Liver (tissue), 9 donors: ENCODE measurements around the gene THOP1. TPM values are rescaled to one million over a fixed set of nuclear protein-coding genes. Genes with fewer than 3 reads are reported as not detected.

ENCODE experiments used
- DNase-seq: peaks from one replicate; pipeline ENCODE4 v3.0.0-alpha.2; 2017; ENCODE audit warnings: low spot score
- H3K27ac ChIP-seq, 2 donors: one replicate each; pipeline ENCODE4 v1.7.0; 2013; ENCODE audit warnings: inconsistent platforms in 2 of 2, low read length in 2 of 2, control low read depth in 1 of 2, low read depth in 1 of 2, mild to moderate bottlenecking in 1 of 2
- H3K27me3 ChIP-seq, 4 donors: one replicate each; pipeline versions ENCODE4 v1.6.1 to v1.7.0; 2013; ENCODE audit warnings: low read length in 3 of 4, inconsistent platforms in 1 of 4, mild to moderate bottlenecking in 1 of 4, moderate library complexity in 1 of 4; ENCODE audit not compliant: control insufficient read depth in 4 of 4, insufficient read depth in 4 of 4
- H3K36me3 ChIP-seq, 4 donors: one replicate each; pipeline versions ENCODE4 v1.6.1 to v1.7.0; 2013; ENCODE audit warnings: low read length in 3 of 4, mild to moderate bottlenecking in 3 of 4, low read depth in 1 of 4, moderate library complexity in 1 of 4; ENCODE audit not compliant: control insufficient read depth in 4 of 4, insufficient read depth in 3 of 4
- H3K4me1 ChIP-seq, 4 donors: one replicate each; pipeline versions ENCODE4 v1.6.1 to v1.7.0; 2013; ENCODE audit warnings: low read length in 3 of 4, mild to moderate bottlenecking in 3 of 4, moderate library complexity in 1 of 4; ENCODE audit not compliant: control insufficient read depth in 4 of 4, insufficient read depth in 4 of 4
- H3K4me3 ChIP-seq, 3 donors: one replicate each; pipeline versions ENCODE4 v1.6.1 to v1.7.0; 2013; ENCODE audit warnings: low read length in 3 of 3, control low read depth in 1 of 3, low read depth in 1 of 3, mild to moderate bottlenecking in 1 of 3
- H3K9ac ChIP-seq, 2 donors: one replicate each; pipeline ENCODE4 v1.7.0; 2013; ENCODE audit warnings: low read length in 2 of 2, mild to moderate bottlenecking in 2 of 2, moderate library complexity in 2 of 2, control low read depth in 1 of 2, low read depth in 1 of 2
- H3K9me3 ChIP-seq, 4 donors: one replicate each; pipeline versions ENCODE4 v1.6.1 to v1.7.0; 2013; ENCODE audit warnings: low read length in 3 of 4; ENCODE audit not compliant: control insufficient read depth in 4 of 4
- EGR1 ChIP-seq, 2 donors: IDR thresholded peaks; 2 replicates each; pipeline ENCODE4 v1.6.1; 2016 to 2018; ENCODE audit warnings: antibody characterized with exemption in 2 of 2, low read depth in 2 of 2
- FOXA1 ChIP-seq: IDR thresholded peaks from 2 replicates; pipeline ENCODE4 v1.6.1; 2016; ENCODE audit warnings: antibody characterized with exemption
- GABPA ChIP-seq, 2 donors: IDR thresholded peaks in 1 of 2; conservative IDR thresholded peaks in 1 of 2; 2 replicates each; pipeline ENCODE4 v1.6.1; 2016; ENCODE audit warnings: antibody characterized with exemption in 2 of 2, mild to moderate bottlenecking in 1 of 2, moderate library complexity in 1 of 2
- HNF4A ChIP-seq, 2 donors: conservative IDR thresholded peaks; 2 replicates each; pipeline ENCODE4 v1.6.1; 2016; ENCODE audit warnings: antibody characterized with exemption in 2 of 2, mild to moderate bottlenecking in 2 of 2
- HNF4G ChIP-seq: IDR thresholded peaks from 2 replicates; pipeline ENCODE4 v1.6.1; 2016; ENCODE audit warnings: antibody characterized with exemption
- JUND ChIP-seq, 2 donors: IDR thresholded peaks; 2 replicates each; pipeline ENCODE4 v1.6.1; 2016; ENCODE audit warnings: antibody characterized with exemption in 2 of 2
- RAD21 ChIP-seq, 2 donors: IDR thresholded peaks; 2 replicates each; pipeline ENCODE4 v1.6.1; 2016; ENCODE audit warnings: antibody characterized with exemption in 2 of 2, mild to moderate bottlenecking in 2 of 2
- RXRA ChIP-seq, 2 donors: IDR thresholded peaks; 2 replicates each; pipeline ENCODE4 v1.6.1; 2017 to 2018; ENCODE audit warnings: antibody characterized with exemption in 2 of 2, mild to moderate bottlenecking in 1 of 2
- SP1 ChIP-seq: IDR thresholded peaks from 2 replicates; pipeline ENCODE4 v1.6.1; 2018; ENCODE audit warnings: antibody characterized with exemption, mild to moderate bottlenecking
- TAF1 ChIP-seq: conservative IDR thresholded peaks from 2 replicates; pipeline ENCODE4 v1.6.1; 2016; ENCODE audit warnings: antibody characterized with exemption, mild to moderate bottlenecking
- YY1 ChIP-seq: IDR thresholded peaks from 2 replicates; pipeline ENCODE4 v1.6.1; 2016; ENCODE audit warnings: antibody characterized with exemption, mild to moderate bottlenecking
- WGBS: extraction: QIAGEN DNeasy Blood & Tissue Kit; methylation state at CpG from one replicate; pipeline ENCODE4 v1.1.7; 2013; 5-methylcytosine and 5-hydroxymethylcytosine counted together
- polyA plus RNA-seq, 2 donors: library from polyadenylated mRNA; stranded (reverse) in 1 of 2; unstranded in 1 of 2; fragments of 200-250 nt in 1 of 2; fragments of >200 nt in 1 of 2; fragmentation: Nextera tagmentation in 1 of 2; extraction: Ambion mirVana in 1 of 2; gene quantifications; one replicate each; pipeline versions ENCODE4 v1.2.1 to v1.2.3, GENCODE V29; 2013 to 2015
- total RNA-seq, 2 donors: library from RNA; depleted of rRNA; stranded (reverse); fragments of >200 nt; gene quantifications; one replicate each; pipeline ENCODE4 v1.2.3, GENCODE V29; 2014
- TF ChIP-seq, protein P1 (sequence below): IDR thresholded peaks from 2 replicates; pipeline ENCODE4 v1.6.1; 2016; ENCODE audit warnings: antibody characterized with exemption
- TF ChIP-seq, protein P2 (sequence below): IDR thresholded peaks from 2 replicates; pipeline ENCODE4 v1.6.1; 2016; ENCODE audit warnings: antibody characterized with exemption, mild to moderate bottlenecking
- TF ChIP-seq, protein P3 (sequence below): fragments of 150-350 bp; IDR thresholded peaks from 2 replicates; pipeline ENCODE4 v1.5.1; 2017; ENCODE audit warnings: improper control_type of control experiment, low read depth, low read length; ENCODE audit not compliant: missing input control
- TF ChIP-seq, protein P4 (sequence below): IDR thresholded peaks from 2 replicates; pipeline ENCODE4 v1.6.1; 2016; ENCODE audit warnings: antibody characterized with exemption
- donor health status: healthy.
- donor health status: healthy.
- donor health status: healthy.
- donor health status: healthy.
- donor health status: healthy.

THOP1 gene
- total and polyA plus RNA-seq, 4 donors, result 39.1 to 56.2 (median 44.7) TPM

DNA sequence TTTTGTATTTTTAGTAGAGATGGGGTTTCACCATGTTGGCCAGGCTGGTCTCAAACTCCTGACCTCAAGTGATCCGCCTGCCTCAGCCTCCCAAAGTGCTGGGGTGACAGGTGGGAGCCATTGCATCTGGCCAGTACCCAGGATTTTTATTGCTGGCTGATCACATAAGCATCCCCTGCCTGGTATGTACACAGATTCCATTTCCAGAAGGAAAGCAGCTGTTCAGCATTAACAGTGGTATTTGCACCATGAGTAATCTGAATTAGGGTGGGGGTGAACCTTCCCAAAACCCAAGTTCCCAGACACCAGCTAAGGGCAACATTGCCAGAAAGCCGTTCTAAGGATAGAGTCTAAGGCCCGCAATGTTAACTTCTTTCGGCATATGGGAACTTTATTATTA lies 63.3 kb downstream of the THOP1 start:
- WGBS, result 86% methylated on average over 4 of the region's 4 CpGs
- peak overlapping the region in 2 of 3 donors; percentile 33 to 44 for H3K4me3 ChIP-seq
- peaks cover 32 to 48% (median 42%) of the 10 kb centered on the region in 4 donors for H3K9me3 ChIP-seq
- H3K27ac ChIP-seq, result no peak overlapping the region
- no peaks in the 10 kb centered on the region for H3K27me3 ChIP-seq
- H3K4me1 ChIP-seq, result no peaks in the 10 kb centered on the region
- no peak overlapping the region for H3K9ac ChIP-seq
- TF ChIP-seq SP1 (no peak), HNF4G (no peak)
- peaks cover 15 to 36% (median 33%) of the 10 kb centered on the region in 4 donors for H3K36me3 ChIP-seq
- no peak for DNase-seq

DNA sequence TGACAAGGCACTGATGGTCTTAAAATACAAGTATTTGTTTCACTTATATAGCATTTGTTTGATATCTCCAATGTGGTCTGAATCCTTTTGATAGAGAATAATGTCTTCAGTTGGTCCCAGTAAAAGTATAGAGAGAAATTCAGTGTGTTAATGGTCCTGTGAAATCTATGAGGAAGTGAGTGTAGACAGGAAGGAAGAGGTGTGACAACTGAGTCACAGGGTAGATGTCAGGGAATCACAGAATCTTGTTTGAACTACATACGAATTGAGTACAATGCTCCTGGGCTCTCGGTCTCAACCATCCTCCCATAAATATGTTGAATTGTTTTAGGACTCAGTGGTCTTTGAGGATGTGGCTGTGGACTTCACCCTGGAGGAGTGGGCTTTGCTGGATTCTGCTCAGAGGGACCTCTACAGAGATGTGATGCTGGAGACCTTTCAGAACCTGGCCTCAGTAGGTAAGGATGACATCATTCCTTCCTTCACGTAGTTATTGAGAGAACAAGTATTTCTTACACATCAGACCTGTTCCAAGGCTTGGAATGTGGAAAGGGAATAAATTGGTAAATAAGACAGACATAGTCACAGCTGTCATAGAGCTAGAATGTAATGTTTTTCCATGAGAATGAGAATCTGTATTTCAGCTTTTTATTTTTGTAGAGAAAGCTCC lies 65.1 kb downstream of the THOP1 start:
- peaks cover 14 to 41% (median 41%) of the 10 kb centered on the region in 4 donors for H3K36me3 ChIP-seq

DNA sequence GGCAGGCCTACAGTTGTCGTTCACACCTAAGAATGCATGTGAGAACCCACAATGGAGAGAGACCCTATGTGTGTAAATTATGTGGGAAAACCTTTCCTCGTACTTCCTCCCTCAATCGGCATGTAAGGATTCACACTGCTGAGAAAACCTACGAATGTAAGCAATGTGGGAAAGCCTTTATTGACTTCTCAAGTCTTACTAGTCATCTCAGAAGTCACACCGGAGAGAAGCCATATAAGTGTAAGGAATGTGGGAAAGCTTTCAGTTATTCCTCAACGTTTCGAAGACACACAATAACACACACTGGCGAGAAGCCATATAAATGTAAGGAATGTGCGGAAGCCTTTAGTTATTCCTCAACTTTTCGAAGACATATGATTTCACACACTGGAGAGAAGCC lies 67.3 kb downstream of the THOP1 start:
- Histone ChIP-seq H3K9ac (no peak overlapping the region), H3K4me1 (no peaks in the 10 kb centered on the region), H3K36me3 (peaks cover 14 to 41% (median 40%) of the 10 kb centered on the region in 4 donors), H3K27me3 (no peaks in the 10 kb centered on the region), H3K4me3 (peak overlapping the region in 2 of 3 donors; percentile 62 to 81), H3K9me3 (peaks cover 45 to 71% (median 59%) of the 10 kb centered on the region in 4 donors), H3K27ac (no peak overlapping the region)
- no peak for DNase-seq
- TF ChIP-seq, protein P1, sequence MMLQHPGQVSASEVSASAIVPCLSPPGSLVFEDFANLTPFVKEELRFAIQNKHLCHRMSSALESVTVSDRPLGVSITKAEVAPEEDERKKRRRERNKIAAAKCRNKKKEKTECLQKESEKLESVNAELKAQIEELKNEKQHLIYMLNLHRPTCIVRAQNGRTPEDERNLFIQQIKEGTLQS, result no peak
- TF ChIP-seq, protein P2, sequence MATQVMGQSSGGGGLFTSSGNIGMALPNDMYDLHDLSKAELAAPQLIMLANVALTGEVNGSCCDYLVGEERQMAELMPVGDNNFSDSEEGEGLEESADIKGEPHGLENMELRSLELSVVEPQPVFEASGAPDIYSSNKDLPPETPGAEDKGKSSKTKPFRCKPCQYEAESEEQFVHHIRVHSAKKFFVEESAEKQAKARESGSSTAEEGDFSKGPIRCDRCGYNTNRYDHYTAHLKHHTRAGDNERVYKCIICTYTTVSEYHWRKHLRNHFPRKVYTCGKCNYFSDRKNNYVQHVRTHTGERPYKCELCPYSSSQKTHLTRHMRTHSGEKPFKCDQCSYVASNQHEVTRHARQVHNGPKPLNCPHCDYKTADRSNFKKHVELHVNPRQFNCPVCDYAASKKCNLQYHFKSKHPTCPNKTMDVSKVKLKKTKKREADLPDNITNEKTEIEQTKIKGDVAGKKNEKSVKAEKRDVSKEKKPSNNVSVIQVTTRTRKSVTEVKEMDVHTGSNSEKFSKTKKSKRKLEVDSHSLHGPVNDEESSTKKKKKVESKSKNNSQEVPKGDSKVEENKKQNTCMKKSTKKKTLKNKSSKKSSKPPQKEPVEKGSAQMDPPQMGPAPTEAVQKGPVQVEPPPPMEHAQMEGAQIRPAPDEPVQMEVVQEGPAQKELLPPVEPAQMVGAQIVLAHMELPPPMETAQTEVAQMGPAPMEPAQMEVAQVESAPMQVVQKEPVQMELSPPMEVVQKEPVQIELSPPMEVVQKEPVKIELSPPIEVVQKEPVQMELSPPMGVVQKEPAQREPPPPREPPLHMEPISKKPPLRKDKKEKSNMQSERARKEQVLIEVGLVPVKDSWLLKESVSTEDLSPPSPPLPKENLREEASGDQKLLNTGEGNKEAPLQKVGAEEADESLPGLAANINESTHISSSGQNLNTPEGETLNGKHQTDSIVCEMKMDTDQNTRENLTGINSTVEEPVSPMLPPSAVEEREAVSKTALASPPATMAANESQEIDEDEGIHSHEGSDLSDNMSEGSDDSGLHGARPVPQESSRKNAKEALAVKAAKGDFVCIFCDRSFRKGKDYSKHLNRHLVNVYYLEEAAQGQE, result no peak
- TF ChIP-seq GABPA (IDR thresholded peaks at IDR 0.05 in 1 of 2, conservative IDR thresholded peaks at IDR 0.05 in 1 of 2), result no peak
- no peak for TF ChIP-seq JUND (IDR thresholded peaks at IDR 0.05)
- TF ChIP-seq, protein P3, sequence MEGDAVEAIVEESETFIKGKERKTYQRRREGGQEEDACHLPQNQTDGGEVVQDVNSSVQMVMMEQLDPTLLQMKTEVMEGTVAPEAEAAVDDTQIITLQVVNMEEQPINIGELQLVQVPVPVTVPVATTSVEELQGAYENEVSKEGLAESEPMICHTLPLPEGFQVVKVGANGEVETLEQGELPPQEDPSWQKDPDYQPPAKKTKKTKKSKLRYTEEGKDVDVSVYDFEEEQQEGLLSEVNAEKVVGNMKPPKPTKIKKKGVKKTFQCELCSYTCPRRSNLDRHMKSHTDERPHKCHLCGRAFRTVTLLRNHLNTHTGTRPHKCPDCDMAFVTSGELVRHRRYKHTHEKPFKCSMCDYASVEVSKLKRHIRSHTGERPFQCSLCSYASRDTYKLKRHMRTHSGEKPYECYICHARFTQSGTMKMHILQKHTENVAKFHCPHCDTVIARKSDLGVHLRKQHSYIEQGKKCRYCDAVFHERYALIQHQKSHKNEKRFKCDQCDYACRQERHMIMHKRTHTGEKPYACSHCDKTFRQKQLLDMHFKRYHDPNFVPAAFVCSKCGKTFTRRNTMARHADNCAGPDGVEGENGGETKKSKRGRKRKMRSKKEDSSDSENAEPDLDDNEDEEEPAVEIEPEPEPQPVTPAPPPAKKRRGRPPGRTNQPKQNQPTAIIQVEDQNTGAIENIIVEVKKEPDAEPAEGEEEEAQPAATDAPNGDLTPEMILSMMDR, result no peak
- TF ChIP-seq TAF1, result no peak
- TF ChIP-seq RAD21 (IDR thresholded peaks at IDR 0.05), result no peak
- TF ChIP-seq, protein P4, sequence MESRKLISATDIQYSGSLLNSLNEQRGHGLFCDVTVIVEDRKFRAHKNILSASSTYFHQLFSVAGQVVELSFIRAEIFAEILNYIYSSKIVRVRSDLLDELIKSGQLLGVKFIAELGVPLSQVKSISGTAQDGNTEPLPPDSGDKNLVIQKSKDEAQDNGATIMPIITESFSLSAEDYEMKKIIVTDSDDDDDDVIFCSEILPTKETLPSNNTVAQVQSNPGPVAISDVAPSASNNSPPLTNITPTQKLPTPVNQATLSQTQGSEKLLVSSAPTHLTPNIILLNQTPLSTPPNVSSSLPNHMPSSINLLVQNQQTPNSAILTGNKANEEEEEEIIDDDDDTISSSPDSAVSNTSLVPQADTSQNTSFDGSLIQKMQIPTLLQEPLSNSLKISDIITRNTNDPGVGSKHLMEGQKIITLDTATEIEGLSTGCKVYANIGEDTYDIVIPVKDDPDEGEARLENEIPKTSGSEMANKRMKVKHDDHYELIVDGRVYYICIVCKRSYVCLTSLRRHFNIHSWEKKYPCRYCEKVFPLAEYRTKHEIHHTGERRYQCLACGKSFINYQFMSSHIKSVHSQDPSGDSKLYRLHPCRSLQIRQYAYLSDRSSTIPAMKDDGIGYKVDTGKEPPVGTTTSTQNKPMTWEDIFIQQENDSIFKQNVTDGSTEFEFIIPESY, result no peak
- no peak for TF ChIP-seq FOXA1
- TF ChIP-seq EGR1 (IDR thresholded peaks at IDR 0.05; ENCODE audit: low read depth in 2 of 2), result no peak
- TF ChIP-seq YY1, result no peak
- TF ChIP-seq RXRA (IDR thresholded peaks at IDR 0.05), result no peak
- TF ChIP-seq HNF4A (conservative IDR thresholded peaks at IDR 0.05), result no peak
- no peak for TF ChIP-seq HNF4G
- WGBS, result 98% methylated on average over 10 of the region's 10 CpGs

More for the DNA sequence above, 65.1 kb downstream of the THOP1 start:
- H3K4me3 ChIP-seq, result peak overlapping the region in 2 of 3 donors; percentile 18 to 28
- whole genome bisulfite sequencing, result 92% methylated on average over 3 of the region's 3 CpGs
- no peak overlapping the region for H3K9ac ChIP-seq
- H3K27me3 ChIP-seq, result no peaks in the 10 kb centered on the region
- H3K9me3 ChIP-seq, result peaks cover 43 to 64% (median 52%) of the 10 kb centered on the region in 4 donors
- TF ChIP-seq RXRA (IDR thresholded peaks at IDR 0.05), result no peak
- TF ChIP-seq, protein P3, result no peak
- no peak for DNase-seq
- no peak overlapping the region for H3K27ac ChIP-seq
- no peaks in the 10 kb centered on the region for H3K4me1 ChIP-seq
